ENCODE measurements around the gene ZNF300. TPM values are rescaled to one million over a fixed set of nuclear protein-coding genes. Genes with fewer than 3 reads are reported as not detected.

Gene ZNF300
- total and polyA plus RNA-seq, 2 of the 13 experiments (the other 11 are each of a cell fraction or from before 2014, with no cell fraction given) = 2.7 to 6.8 TPM

- Histone ChIP-seq H3K4me3 (replicated peaks in 1 of 3; ENCODE audit: insufficient read depth in 1 of 3, low read depth in 2 of 3, low read length in 3 of 3) (peak overlapping the region in 1 of 3 experiments; percentile 2; a peak in 1 of 6 replicates), H3K27me3 (ENCODE audit: control insufficient read depth in 1 of 2, insufficient read depth in 2 of 2, low read length in 2 of 2) (peaks cover 0 to 4% of the 10 kb centered on the region in 2 experiments; a peak in 1 of 5 replicates), H3K27ac (ENCODE audit: extremely low read length, insufficient read depth, low read length) (no peak overlapping the region), H3K4me1 (ENCODE audit: insufficient read depth, low read length) (no peaks in the 10 kb centered on the region), H3K9me3 (ENCODE audit: low read length) (no peaks in the 10 kb centered on the region), H3K4me2 (ENCODE audit: low read depth, low read length) (no peak overlapping the region; the same call in 1 of the 2 replicates), H2AFZ (ENCODE audit: low read length) (no peak overlapping the region), H3K36me3 (replicated peaks in 1 of 2; ENCODE audit: control insufficient read depth in 1 of 2, insufficient read depth in 2 of 2, low read length in 2 of 2) (no peaks in the 10 kb centered on the region), H4K20me1 (ENCODE audit: insufficient read depth, low read length) (no peaks in the 10 kb centered on the region), H3K79me2 (ENCODE audit: insufficient read depth, low read length) (no peaks in the 10 kb centered on the region), H3K9ac (ENCODE audit: insufficient read depth, low read depth, low read length) (no peak overlapping the region)
- intact Hi-C loops (cut with micrococcal nuclease; ENCODE audit: unreplicated experiment) (no loop called here), in situ Hi-C loops (cut with HindIII; ENCODE audit: extremely low pct_ligation_motif_present, low pct_unique_long_range_greater_than_20kb) (no loop called here)
- 20% methylated on average over 2 of the region's 2 CpGs for WGBS (ENCODE audit: low lambda C conversion rate)
- FAIRE-seq (no peak), ATAC-seq (no peak), DNase-seq (ENCODE audit: low spot score) (no peak)
- no peak for TF ChIP-seq ZMYM2 (CRISPR knock-in tag; IDR thresholded peaks at IDR 0.05)
- no peak for TF ChIP-seq FOXA1 (IDR thresholded peaks at IDR 0.05)
- TF ChIP-seq FOXA1 (CRISPR knock-in tag; IDR thresholded peaks at IDR 0.05) = no peak
- TF ChIP-seq ZSCAN22 (CRISPR knock-in tag; IDR thresholded peaks at IDR 0.05) = no peak
- TF ChIP-seq ZNF441 (CRISPR knock-in tag; IDR thresholded peaks at IDR 0.05; ENCODE audit: borderline replicate concordance) = no peak
- POLR2A ChIA-PET = no interaction called here
- BruUV-seq (replicated peaks) = no TSS peak
- CTCF ChIA-PET (ENCODE audit: low intra/inter-chr PET ratio, low total read pairs) = no interaction called here
These were observed 51.2 kb downstream of the ZNF300 start for GRCh38 chr5:150853561-150853960.

DNA sequence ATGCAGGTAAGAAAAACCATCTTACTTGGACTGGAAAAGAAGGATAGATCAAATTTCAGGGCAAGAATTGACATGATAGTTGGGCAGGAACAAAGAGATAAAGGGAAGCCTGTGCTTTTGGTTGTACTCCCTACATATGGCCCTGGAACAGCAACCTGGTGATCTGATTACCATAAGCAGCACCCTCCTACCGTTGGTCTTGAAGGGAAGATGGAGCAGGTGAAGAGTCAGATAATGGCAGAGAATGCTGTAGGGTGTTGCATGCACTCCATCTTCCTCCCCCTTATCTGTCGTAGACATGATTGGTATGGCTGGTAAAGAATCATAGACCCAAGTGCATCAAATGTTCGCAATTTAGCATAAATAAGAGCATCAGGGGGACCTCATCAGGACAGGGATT lies 53.7 kb downstream of the ZNF300 start:
- BruUV-seq (replicated peaks) = no TSS peak
- no peaks in the 10 kb centered on the region for H4K20me1 ChIP-seq (ENCODE audit: insufficient read depth, low read length)
- no peak overlapping the region for H3K4me3 ChIP-seq (replicated peaks in 1 of 3; ENCODE audit: insufficient read depth in 1 of 3, low read depth in 2 of 3, low read length in 3 of 3)
- H3K9me3 ChIP-seq (ENCODE audit: low read length) = no peaks in the 10 kb centered on the region
- H3K27me3 ChIP-seq (ENCODE audit: control insufficient read depth in 1 of 2, insufficient read depth in 2 of 2, low read length in 2 of 2) = peaks cover 0 to 7% of the 10 kb centered on the region in 2 experiments; a peak in 1 of 5 replicates
- FAIRE-seq = no peak
- no peaks in the 10 kb centered on the region for H3K79me2 ChIP-seq (ENCODE audit: insufficient read depth, low read length)
- DNase-seq (ENCODE audit: low spot score) = no peak
- no peak overlapping the region for H2AFZ ChIP-seq (ENCODE audit: low read length)
- H3K36me3 ChIP-seq (replicated peaks in 1 of 2; ENCODE audit: control insufficient read depth in 1 of 2, insufficient read depth in 2 of 2, low read length in 2 of 2) = no peaks in the 10 kb centered on the region
- TF ChIP-seq TBP (CRISPR knock-in tag; IDR thresholded peaks at IDR 0.05) (no peak), ZNF615 (CRISPR knock-in tag; IDR thresholded peaks at IDR 0.05; ENCODE audit: borderline replicate concordance) (no peak), HOXD1 (CRISPR knock-in tag; IDR thresholded peaks at IDR 0.05) (no peak), NR2F2 (IDR thresholded peaks at IDR 0.05; ENCODE audit: borderline replicate concordance, low read depth) (no peak), NFE2 (CRISPR knock-in tag; IDR thresholded peaks at IDR 0.05) (no peak), STAG1 (CRISPR knock-in tag; IDR thresholded peaks at IDR 0.05) (no peak), ARID5B (CRISPR knock-in tag; IDR thresholded peaks at IDR 0.05) (no peak)
- no peak overlapping the region for H3K27ac ChIP-seq (ENCODE audit: extremely low read length, insufficient read depth, low read length)
- intact Hi-C loops (cut with micrococcal nuclease; ENCODE audit: unreplicated experiment) = no loop called here
- in situ Hi-C loops (cut with HindIII; ENCODE audit: extremely low pct_ligation_motif_present, low pct_unique_long_range_greater_than_20kb) = no loop called here
- WGBS (ENCODE audit: low lambda C conversion rate) = 0% methylated on average over 3 of the region's 3 CpGs
- H3K9ac ChIP-seq (ENCODE audit: insufficient read depth, low read depth, low read length) = no peak overlapping the region
- ChIA-PET CTCF (ENCODE audit: low intra/inter-chr PET ratio, low total read pairs) (no interaction called here), POLR2A (interaction anchor here (0.6 kb wide), 1 partner anchor 151 kb away, joined by 3 read pairs; no protein-coding TSS in a partner anchor)
- H3K4me2 ChIP-seq (ENCODE audit: low read depth, low read length) = no peak overlapping the region
- no peaks in the 10 kb centered on the region for H3K4me1 ChIP-seq (ENCODE audit: insufficient read depth, low read length)
- no peak for ATAC-seq
